Measurements from ENCODE around the gene RPS6KA1.

The RPS6KA1 gene

DNA sequence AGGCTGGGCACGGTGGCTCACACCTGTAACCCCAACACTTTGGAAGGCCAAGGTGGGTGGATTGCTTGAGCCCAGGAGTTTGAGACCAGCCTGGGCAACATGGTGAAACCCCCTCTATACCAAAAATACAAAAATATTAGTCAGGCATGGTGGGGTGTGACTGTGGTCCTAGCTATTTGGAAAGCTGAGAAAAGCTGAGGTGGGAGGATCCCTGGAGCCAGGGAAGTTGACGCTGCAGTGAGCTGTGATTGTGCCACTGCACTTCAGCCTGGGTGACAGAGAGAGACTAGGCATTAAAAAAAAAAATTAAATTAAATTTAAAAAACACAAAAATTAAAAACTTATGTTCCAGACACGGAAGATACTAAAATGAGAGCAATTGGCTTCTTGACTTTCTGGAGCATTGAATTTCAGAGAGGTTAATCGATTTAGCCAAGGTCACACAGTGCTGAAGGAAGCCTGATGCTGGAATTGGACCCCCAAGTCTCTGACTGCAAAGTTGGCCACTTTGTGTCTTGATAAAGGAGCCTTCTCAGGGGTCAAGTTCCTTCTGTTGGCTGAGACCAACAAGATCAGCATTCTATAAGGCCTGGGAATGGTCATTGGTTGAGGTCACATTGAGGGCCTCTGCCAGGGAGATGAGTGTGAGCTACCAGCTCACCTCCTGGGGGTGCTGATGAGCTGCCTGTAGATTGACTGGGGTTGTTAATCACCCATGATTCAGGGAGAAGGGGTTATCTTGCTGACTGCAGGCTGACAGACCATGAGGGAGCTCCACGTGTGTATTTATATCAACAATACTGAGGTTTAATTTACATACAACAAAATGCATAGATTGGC lies 54.3 kb downstream of the RPS6KA1 start:
- no peak for TF ChIP-seq FOXP2 (optimal IDR thresholded peaks at IDR 0.05; ENCODE audit: borderline replicate concordance, extremely low read depth, extremely low read length, insufficient read depth)
- TF ChIP-seq TAF1 (IDR thresholded peaks at IDR 0.05; ENCODE audit: borderline replicate concordance, insufficient read depth, low read length): no peak
- no peak for TF ChIP-seq SIN3A (IDR thresholded peaks at IDR 0.05; ENCODE audit: borderline replicate concordance, insufficient read depth, low read length)

DNA sequence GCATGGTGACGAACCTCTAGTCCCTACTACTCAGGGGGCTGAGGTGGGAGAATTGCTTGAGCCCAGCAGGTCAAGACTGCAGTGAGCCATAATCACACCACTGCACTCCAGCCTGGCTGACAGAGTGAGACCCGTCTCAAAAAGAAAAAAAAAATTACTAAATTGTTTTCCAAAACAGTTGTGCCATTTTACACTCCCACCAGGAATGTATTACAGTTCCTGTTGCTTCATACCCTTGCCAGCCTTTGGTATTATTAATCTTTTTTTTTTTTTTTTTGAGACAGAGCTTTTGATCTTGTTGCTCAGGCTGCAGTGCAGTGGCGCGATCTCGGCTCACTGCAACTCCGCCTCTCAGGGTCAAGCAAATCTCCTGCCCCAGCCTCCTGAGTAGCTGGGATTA lies 55.9 kb downstream of the RPS6KA1 start:
- no peak for TF ChIP-seq TAF1 (IDR thresholded peaks at IDR 0.05; ENCODE audit: borderline replicate concordance, insufficient read depth, low read length)
- TF ChIP-seq POLR2AphosphoS5 (IDR thresholded peaks at IDR 0.05; ENCODE audit: low read depth, low read length): no peak
- TF ChIP-seq SIN3A (IDR thresholded peaks at IDR 0.05; ENCODE audit: borderline replicate concordance, insufficient read depth, low read length): no peak
- no peak for TF ChIP-seq FOXP2 (optimal IDR thresholded peaks at IDR 0.05; ENCODE audit: borderline replicate concordance, extremely low read depth, extremely low read length, insufficient read depth)
- TF ChIP-seq, protein P1, sequence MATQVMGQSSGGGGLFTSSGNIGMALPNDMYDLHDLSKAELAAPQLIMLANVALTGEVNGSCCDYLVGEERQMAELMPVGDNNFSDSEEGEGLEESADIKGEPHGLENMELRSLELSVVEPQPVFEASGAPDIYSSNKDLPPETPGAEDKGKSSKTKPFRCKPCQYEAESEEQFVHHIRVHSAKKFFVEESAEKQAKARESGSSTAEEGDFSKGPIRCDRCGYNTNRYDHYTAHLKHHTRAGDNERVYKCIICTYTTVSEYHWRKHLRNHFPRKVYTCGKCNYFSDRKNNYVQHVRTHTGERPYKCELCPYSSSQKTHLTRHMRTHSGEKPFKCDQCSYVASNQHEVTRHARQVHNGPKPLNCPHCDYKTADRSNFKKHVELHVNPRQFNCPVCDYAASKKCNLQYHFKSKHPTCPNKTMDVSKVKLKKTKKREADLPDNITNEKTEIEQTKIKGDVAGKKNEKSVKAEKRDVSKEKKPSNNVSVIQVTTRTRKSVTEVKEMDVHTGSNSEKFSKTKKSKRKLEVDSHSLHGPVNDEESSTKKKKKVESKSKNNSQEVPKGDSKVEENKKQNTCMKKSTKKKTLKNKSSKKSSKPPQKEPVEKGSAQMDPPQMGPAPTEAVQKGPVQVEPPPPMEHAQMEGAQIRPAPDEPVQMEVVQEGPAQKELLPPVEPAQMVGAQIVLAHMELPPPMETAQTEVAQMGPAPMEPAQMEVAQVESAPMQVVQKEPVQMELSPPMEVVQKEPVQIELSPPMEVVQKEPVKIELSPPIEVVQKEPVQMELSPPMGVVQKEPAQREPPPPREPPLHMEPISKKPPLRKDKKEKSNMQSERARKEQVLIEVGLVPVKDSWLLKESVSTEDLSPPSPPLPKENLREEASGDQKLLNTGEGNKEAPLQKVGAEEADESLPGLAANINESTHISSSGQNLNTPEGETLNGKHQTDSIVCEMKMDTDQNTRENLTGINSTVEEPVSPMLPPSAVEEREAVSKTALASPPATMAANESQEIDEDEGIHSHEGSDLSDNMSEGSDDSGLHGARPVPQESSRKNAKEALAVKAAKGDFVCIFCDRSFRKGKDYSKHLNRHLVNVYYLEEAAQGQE (IDR thresholded peaks at IDR 0.05; ENCODE audit: insufficient read depth in 1 of 2, low read depth in 2 of 2, low read length in 2 of 2): no peak

DNA sequence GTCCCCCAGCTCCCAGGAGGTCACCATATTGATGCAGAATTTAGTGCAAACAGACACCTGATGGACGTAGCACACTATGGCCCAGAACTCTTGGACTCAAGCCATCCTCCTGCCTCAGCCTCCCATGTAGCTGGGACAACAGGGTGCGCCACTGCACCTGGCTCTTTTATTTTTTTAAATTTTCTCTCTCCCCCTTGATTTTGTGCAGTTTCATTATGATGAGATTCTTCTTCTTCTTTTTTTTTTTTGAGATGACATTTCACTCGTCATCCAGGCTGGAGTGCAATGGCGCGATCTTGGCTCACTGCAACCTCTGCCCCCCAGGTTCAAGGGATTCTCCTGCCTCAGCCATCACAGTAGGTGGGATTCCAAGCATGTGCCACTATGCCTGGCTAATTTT lies 63.8 kb downstream of the RPS6KA1 start:
- TF ChIP-seq FOXP2 (optimal IDR thresholded peaks at IDR 0.05; ENCODE audit: borderline replicate concordance, extremely low read depth, extremely low read length, insufficient read depth) (no peak), POLR2AphosphoS5 (IDR thresholded peaks at IDR 0.05; ENCODE audit: low read depth, low read length) (no peak), SIN3A (IDR thresholded peaks at IDR 0.05; ENCODE audit: borderline replicate concordance, insufficient read depth, low read length) (no peak), TAF1 (IDR thresholded peaks at IDR 0.05; ENCODE audit: borderline replicate concordance, insufficient read depth, low read length) (no peak)
- TF ChIP-seq, protein P1 (IDR thresholded peaks at IDR 0.05; ENCODE audit: insufficient read depth in 1 of 2, low read depth in 2 of 2, low read length in 2 of 2): no peak

DNA sequence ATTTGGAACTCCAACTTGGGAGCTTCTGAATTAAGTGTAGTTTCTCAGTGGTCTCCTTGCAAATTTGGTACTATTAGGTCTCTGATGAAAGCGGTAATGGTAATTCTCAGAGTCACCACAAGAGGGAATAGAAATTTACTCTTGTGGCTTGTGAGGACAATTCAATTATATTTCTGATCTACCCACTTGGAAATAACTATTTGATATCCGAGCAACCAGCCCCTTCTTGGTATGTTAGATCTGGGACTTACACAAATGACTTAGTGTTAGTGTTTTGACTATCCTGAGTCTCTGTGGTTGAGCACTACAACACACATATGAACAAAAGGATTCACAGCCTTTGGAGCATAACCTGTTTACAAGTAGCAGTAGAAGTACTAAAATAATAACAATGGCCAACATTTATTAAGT lies 68.1 kb downstream of the RPS6KA1 start:
- TF ChIP-seq, protein P1 (IDR thresholded peaks at IDR 0.05; ENCODE audit: insufficient read depth in 1 of 2, low read depth in 2 of 2, low read length in 2 of 2): no peak
- TF ChIP-seq SIN3A (IDR thresholded peaks at IDR 0.05; ENCODE audit: borderline replicate concordance, insufficient read depth, low read length): no peak
- no peak for TF ChIP-seq FOXP2 (optimal IDR thresholded peaks at IDR 0.05; ENCODE audit: borderline replicate concordance, extremely low read depth, extremely low read length, insufficient read depth)
- TF ChIP-seq POLR2AphosphoS5 (IDR thresholded peaks at IDR 0.05; ENCODE audit: low read depth, low read length): no peak
- TF ChIP-seq TAF1 (IDR thresholded peaks at IDR 0.05; ENCODE audit: borderline replicate concordance, insufficient read depth, low read length): no peak

DNA sequence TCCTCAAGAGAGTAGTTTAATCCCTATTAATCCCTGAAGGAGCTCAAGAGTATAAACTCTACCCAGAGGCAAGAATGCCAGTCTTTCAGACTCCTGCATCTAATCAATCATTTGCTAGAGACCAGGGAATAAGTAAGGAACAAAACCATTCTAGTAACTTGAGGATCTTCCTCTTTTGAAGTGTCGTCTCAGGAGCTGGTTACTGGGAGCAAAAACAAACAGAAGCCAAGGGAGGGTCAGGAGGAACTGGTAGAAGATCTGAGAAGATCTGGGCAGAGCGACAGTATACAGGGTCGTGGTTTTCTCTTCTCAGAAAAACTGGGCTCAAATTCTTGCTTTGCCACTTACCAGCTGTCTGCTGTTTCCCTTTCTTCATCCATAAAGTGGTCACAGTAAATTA lies 69.3 kb downstream of the RPS6KA1 start:
- no peak for TF ChIP-seq TAF1 (IDR thresholded peaks at IDR 0.05; ENCODE audit: borderline replicate concordance, insufficient read depth, low read length)
- no peak for TF ChIP-seq FOXP2 (optimal IDR thresholded peaks at IDR 0.05; ENCODE audit: borderline replicate concordance, extremely low read depth, extremely low read length, insufficient read depth)
- no peak for TF ChIP-seq SIN3A (IDR thresholded peaks at IDR 0.05; ENCODE audit: borderline replicate concordance, insufficient read depth, low read length)
- no peak for TF ChIP-seq POLR2AphosphoS5 (IDR thresholded peaks at IDR 0.05; ENCODE audit: low read depth, low read length)
- TF ChIP-seq, protein P1 (IDR thresholded peaks at IDR 0.05; ENCODE audit: insufficient read depth in 1 of 2, low read depth in 2 of 2, low read length in 2 of 2): no peak
